Measurements from ENCODE around the gene ETS1. TPM values are rescaled to one million over a fixed set of nuclear protein-coding genes. Genes with fewer than 3 reads are reported as not detected.

Gene ETS1
- total RNA-seq, 1 donor = 317 TPM

- Histone ChIP-seq H3K9me3 (ENCODE audit: low read depth, low read length) (no peaks in the 10 kb centered on the region), H3K4me1 (ENCODE audit: insufficient read depth, low read length) (peaks cover 65% of the 10 kb centered on the region), H3K4me3 (ENCODE audit: low read length) (no peak overlapping the region), H3K27me3 (ENCODE audit: insufficient read depth, low read length) (no peaks in the 10 kb centered on the region)
These were observed 35.7 kb upstream of the ETS1 start for GRCh38 chr11:128623091-128623490.

- Histone ChIP-seq H3K4me1 (ENCODE audit: insufficient read depth, low read length) (peaks cover 54% of the 10 kb centered on the region), H3K4me3 (ENCODE audit: low read length) (no peak overlapping the region), H3K27me3 (ENCODE audit: insufficient read depth, low read length) (no peaks in the 10 kb centered on the region), H3K9me3 (ENCODE audit: low read depth, low read length) (no peaks in the 10 kb centered on the region)
These were observed 34.5 kb upstream of the ETS1 start for GRCh38 chr11:128621601-128622501.

- Histone ChIP-seq H3K4me3 (ENCODE audit: low read length) (no peak overlapping the region), H3K27me3 (ENCODE audit: insufficient read depth, low read length) (no peaks in the 10 kb centered on the region), H3K9me3 (ENCODE audit: low read depth, low read length) (no peaks in the 10 kb centered on the region), H3K4me1 (ENCODE audit: insufficient read depth, low read length) (peaks cover 40% of the 10 kb centered on the region)
These were observed 33.1 kb upstream of the ETS1 start for GRCh38 chr11:128620309-128621100.

- H3K4me1 ChIP-seq (ENCODE audit: insufficient read depth, low read length) = peaks cover 33% of the 10 kb centered on the region
- H3K9me3 ChIP-seq (ENCODE audit: low read depth, low read length) = no peaks in the 10 kb centered on the region
- H3K4me3 ChIP-seq (ENCODE audit: low read length) = no peak overlapping the region
- H3K27me3 ChIP-seq (ENCODE audit: insufficient read depth, low read length) = no peaks in the 10 kb centered on the region
These were observed 32.4 kb upstream of the ETS1 start for GRCh38 chr11:128619540-128620308.

- H3K9me3 ChIP-seq (ENCODE audit: low read depth, low read length) = no peaks in the 10 kb centered on the region
- peaks cover 26% of the 10 kb centered on the region for H3K4me1 ChIP-seq (ENCODE audit: insufficient read depth, low read length)
- no peaks in the 10 kb centered on the region for H3K27me3 ChIP-seq (ENCODE audit: insufficient read depth, low read length)
- H3K4me3 ChIP-seq (ENCODE audit: low read length) = no peak overlapping the region
These were observed 31.6 kb upstream of the ETS1 start for GRCh38 chr11:128619007-128619406.

- H3K4me3 ChIP-seq (ENCODE audit: low read length) = no peak overlapping the region
- H3K9me3 ChIP-seq (ENCODE audit: low read depth, low read length) = no peaks in the 10 kb centered on the region
- peaks cover 27% of the 10 kb centered on the region for H3K4me1 ChIP-seq (ENCODE audit: insufficient read depth, low read length)
- H3K27me3 ChIP-seq (ENCODE audit: insufficient read depth, low read length) = no peaks in the 10 kb centered on the region
These were observed 31.2 kb upstream of the ETS1 start for GRCh38 chr11:128618603-128619002.

GRCh38 chr11:128616161-128616560 lies 28.8 kb upstream of the ETS1 start:
- no peaks in the 10 kb centered on the region for H3K9me3 ChIP-seq (ENCODE audit: low read depth, low read length)
- no peaks in the 10 kb centered on the region for H3K27me3 ChIP-seq (ENCODE audit: insufficient read depth, low read length)
- H3K4me3 ChIP-seq (ENCODE audit: low read length) = no peak overlapping the region

GRCh38 chr11:128615612-128616011 lies 28.3 kb upstream of the ETS1 start:
- H3K4me3 ChIP-seq (ENCODE audit: low read length) = no peak overlapping the region
- no peaks in the 10 kb centered on the region for H3K9me3 ChIP-seq (ENCODE audit: low read depth, low read length)
- peaks cover 46% of the 10 kb centered on the region for H3K4me1 ChIP-seq (ENCODE audit: insufficient read depth, low read length)

More at GRCh38 chr11:128616161-128616560, 28.8 kb upstream of the ETS1 start:
- H3K4me1 ChIP-seq (ENCODE audit: insufficient read depth, low read length) = peaks cover 42% of the 10 kb centered on the region

GRCh38 chr11:128615076-128615475 lies 27.7 kb upstream of the ETS1 start:
- Histone ChIP-seq H3K4me1 (ENCODE audit: insufficient read depth, low read length) (peaks cover 46% of the 10 kb centered on the region), H3K4me3 (ENCODE audit: low read length) (no peak overlapping the region), H3K9me3 (ENCODE audit: low read depth, low read length) (no peaks in the 10 kb centered on the region), H3K27me3 (ENCODE audit: insufficient read depth, low read length) (no peaks in the 10 kb centered on the region)

More at GRCh38 chr11:128615612-128616011, 28.3 kb upstream of the ETS1 start:
- H3K27me3 ChIP-seq (ENCODE audit: insufficient read depth, low read length) = no peaks in the 10 kb centered on the region

GRCh38 chr11:128614026-128614425 lies 26.7 kb upstream of the ETS1 start:
- peaks cover 49% of the 10 kb centered on the region for H3K4me1 ChIP-seq (ENCODE audit: insufficient read depth, low read length)

GRCh38 chr11:128613300-128613995 lies 26.1 kb upstream of the ETS1 start:
- Histone ChIP-seq H3K4me1 (ENCODE audit: insufficient read depth, low read length) (peaks cover 52% of the 10 kb centered on the region), H3K27me3 (ENCODE audit: insufficient read depth, low read length) (no peaks in the 10 kb centered on the region), H3K9me3 (ENCODE audit: low read depth, low read length) (no peaks in the 10 kb centered on the region), H3K4me3 (ENCODE audit: low read length) (no peak overlapping the region)

More at GRCh38 chr11:128614026-128614425, 26.7 kb upstream of the ETS1 start:
- H3K4me3 ChIP-seq (ENCODE audit: low read length) = no peak overlapping the region
- H3K27me3 ChIP-seq (ENCODE audit: insufficient read depth, low read length) = no peaks in the 10 kb centered on the region
- H3K9me3 ChIP-seq (ENCODE audit: low read depth, low read length) = no peaks in the 10 kb centered on the region

- Histone ChIP-seq H3K4me3 (ENCODE audit: low read length) (no peak overlapping the region), H3K27me3 (ENCODE audit: insufficient read depth, low read length) (no peaks in the 10 kb centered on the region), H3K9me3 (ENCODE audit: low read depth, low read length) (no peaks in the 10 kb centered on the region), H3K4me1 (ENCODE audit: insufficient read depth, low read length) (peaks cover 59% of the 10 kb centered on the region)
These were observed 23.6 kb upstream of the ETS1 start for GRCh38 chr11:128610721-128611617.

- no peaks in the 10 kb centered on the region for H3K9me3 ChIP-seq (ENCODE audit: low read depth, low read length)
- H3K4me1 ChIP-seq (ENCODE audit: insufficient read depth, low read length) = peaks cover 59% of the 10 kb centered on the region
- H3K27me3 ChIP-seq (ENCODE audit: insufficient read depth, low read length) = no peaks in the 10 kb centered on the region
- no peak overlapping the region for H3K4me3 ChIP-seq (ENCODE audit: low read length)
These were observed 22.4 kb upstream of the ETS1 start for GRCh38 chr11:128609785-128610184.

Measured in mononuclear cell (primary cell).